ENCODE measurements around the gene ARHGAP24.

DNA sequence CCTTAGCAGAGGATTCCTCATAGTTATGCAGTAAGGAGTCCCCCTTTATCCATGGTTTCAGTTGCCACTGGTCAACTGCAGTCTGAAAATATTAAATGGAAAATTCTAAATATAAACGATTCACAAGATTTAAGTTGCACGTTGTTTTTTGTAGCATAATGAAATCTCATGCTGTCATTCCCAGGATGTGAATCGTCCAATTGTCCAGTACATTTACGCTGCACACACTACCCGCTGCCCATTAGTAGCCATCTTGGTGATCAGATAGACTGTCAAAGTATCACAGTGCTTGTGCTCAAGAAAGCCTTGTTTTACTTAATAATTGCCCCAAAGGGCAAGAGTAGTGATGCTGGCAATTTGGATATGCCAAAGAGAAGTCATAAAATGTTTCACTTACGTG, 450.1 kb downstream of the ARHGAP24 start:
- TF ChIP-seq, protein P1, sequence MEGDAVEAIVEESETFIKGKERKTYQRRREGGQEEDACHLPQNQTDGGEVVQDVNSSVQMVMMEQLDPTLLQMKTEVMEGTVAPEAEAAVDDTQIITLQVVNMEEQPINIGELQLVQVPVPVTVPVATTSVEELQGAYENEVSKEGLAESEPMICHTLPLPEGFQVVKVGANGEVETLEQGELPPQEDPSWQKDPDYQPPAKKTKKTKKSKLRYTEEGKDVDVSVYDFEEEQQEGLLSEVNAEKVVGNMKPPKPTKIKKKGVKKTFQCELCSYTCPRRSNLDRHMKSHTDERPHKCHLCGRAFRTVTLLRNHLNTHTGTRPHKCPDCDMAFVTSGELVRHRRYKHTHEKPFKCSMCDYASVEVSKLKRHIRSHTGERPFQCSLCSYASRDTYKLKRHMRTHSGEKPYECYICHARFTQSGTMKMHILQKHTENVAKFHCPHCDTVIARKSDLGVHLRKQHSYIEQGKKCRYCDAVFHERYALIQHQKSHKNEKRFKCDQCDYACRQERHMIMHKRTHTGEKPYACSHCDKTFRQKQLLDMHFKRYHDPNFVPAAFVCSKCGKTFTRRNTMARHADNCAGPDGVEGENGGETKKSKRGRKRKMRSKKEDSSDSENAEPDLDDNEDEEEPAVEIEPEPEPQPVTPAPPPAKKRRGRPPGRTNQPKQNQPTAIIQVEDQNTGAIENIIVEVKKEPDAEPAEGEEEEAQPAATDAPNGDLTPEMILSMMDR (IDR thresholded peaks at IDR 0.05): no peak
- no peak for TF ChIP-seq POLR2A (IDR thresholded peaks at IDR 0.05)
- TF ChIP-seq EP300 (IDR thresholded peaks at IDR 0.05): no peak
